HepG2 (cell line): ENCODE data around the gene CPNE5. TPM values are rescaled to one million over a fixed set of nuclear protein-coding genes. Genes with fewer than 3 reads are reported as not detected.

Experiments
- ELF4 ChIP-seq: sonication (generic); formaldehyde crosslinking; IDR thresholded peaks from 2 replicates; pipeline ENCODE4 v1.5.0; 2020; ENCODE audit warnings: missing genetic modification reagents, mild to moderate bottlenecking, moderate library complexity, borderline replicate concordance
- KLF13 ChIP-seq: sonication (generic); formaldehyde crosslinking; IDR thresholded peaks from 2 replicates; pipeline ENCODE4 v1.4.0; 2020; ENCODE audit warnings: mild to moderate bottlenecking, missing genetic modification reagents
- NFIC ChIP-seq: IDR thresholded peaks from 2 replicates; pipeline ENCODE4 v1.6.1; 2012; ENCODE audit warnings: mild to moderate bottlenecking, low read length, inconsistent platforms
- POLR2AphosphoS5 ChIP-seq: IDR thresholded peaks from 2 replicates; pipeline ENCODE4 v1.6.1; 2012; ENCODE audit warnings: low read depth, low read length
- POLR2G ChIP-seq: fragments of 200-400 bp; formaldehyde crosslinking; IDR thresholded peaks from 2 replicates; pipeline ENCODE4 v1.6.1; 2018; ENCODE audit warnings: mild to moderate bottlenecking, low read depth, low read length, moderate library complexity
- PPARG ChIP-seq: conservative IDR thresholded peaks from 2 replicates; pipeline ENCODE4 v1.6.1; 2016; ENCODE audit warnings: missing biosample characterization, missing genetic modification reagents
- SIX4 ChIP-seq: sonication (generic); formaldehyde crosslinking; IDR thresholded peaks from 2 replicates; pipeline ENCODE4 v1.4.0; 2020; ENCODE audit warnings: missing genetic modification reagents
- SP5 ChIP-seq: IDR thresholded peaks from 2 replicates; pipeline ENCODE4 v1.6.1; 2016; ENCODE audit warnings: low read depth, borderline replicate concordance
- TAF1 ChIP-seq: sonication (generic); formaldehyde crosslinking; IDR thresholded peaks from 2 replicates; pipeline ENCODE4 v1.4.0; 2020; ENCODE audit warnings: missing genetic modification reagents
- ZNF232 ChIP-seq: sonication (generic); formaldehyde crosslinking; IDR thresholded peaks from 2 replicates; pipeline ENCODE4 v1.4.0; 2020; ENCODE audit warnings: missing genetic modification reagents, borderline replicate concordance
- polyA plus RNA-seq, 8 experiments: library from polyadenylated mRNA; depleted of rRNA in 3 of 8; stranded (reverse) in 7 of 8; unstranded in 1 of 8; fragments of >200 nt; fragmentation: Illumina TruSeq in 4 of 8; extraction: Trizol in 4 of 8; gene quantifications; 2 replicates each; pipeline versions ENCODE4 v1.2.1 to v1.2.3, GENCODE V29; 2011 to 2016; ENCODE audit warnings: low read depth in 4 of 8, missing spikeins in 1 of 8, mixed read lengths in 1 of 8; ENCODE audit not compliant: insufficient read depth in 1 of 8
- total RNA-seq, 5 experiments: library from RNA; depleted of rRNA; stranded (reverse); fragments of >200 nt; fragmentation: Illumina TruSeq; extraction: Trizol; gene quantifications; 2 replicates each; pipeline ENCODE4 v1.2.3, GENCODE V29; 2016; ENCODE audit warnings: low read depth in 1 of 5
- TF ChIP-seq, protein P1 (sequence below): sonication (generic); formaldehyde crosslinking; IDR thresholded peaks from 2 replicates; pipeline ENCODE4 v1.5.1; 2020; ENCODE audit warnings: missing genetic modification reagents, mild to moderate bottlenecking, borderline replicate concordance
- TF ChIP-seq, protein P2 (sequence below): sonication (generic); formaldehyde crosslinking; IDR thresholded peaks from 2 replicates; pipeline ENCODE4 v1.5.1; 2020; ENCODE audit warnings: mild to moderate bottlenecking, missing genetic modification reagents, borderline replicate concordance
- TF ChIP-seq, protein P3 (sequence below): sonication (generic); formaldehyde crosslinking; IDR thresholded peaks from 2 replicates; pipeline ENCODE4 v1.4.0; 2020; ENCODE audit warnings: missing genetic modification reagents
- TF ChIP-seq, protein P4 (sequence below): IDR thresholded peaks from 2 replicates; pipeline ENCODE4 v1.6.1; 2016; ENCODE audit warnings: low read depth, borderline replicate concordance
- TF ChIP-seq, protein P5 (sequence below): sonication (generic); formaldehyde crosslinking; IDR thresholded peaks from 2 replicates; pipeline ENCODE4 v1.4.0; 2020; ENCODE audit warnings: missing genetic modification reagents
- TF ChIP-seq, protein P6 (sequence below): sonication (generic); formaldehyde crosslinking; IDR thresholded peaks from 2 replicates; pipeline ENCODE4 v1.8.0; 2022; ENCODE audit warnings: mild to moderate bottlenecking, missing genetic modification reagents, borderline replicate concordance

CPNE5 gene
- total and polyA plus RNA-seq, 2 of the 13 experiments (the other 11 are each of a cell fraction or from before 2014, with no cell fraction given), result 0.16 TPM; not detected in 1

DNA sequence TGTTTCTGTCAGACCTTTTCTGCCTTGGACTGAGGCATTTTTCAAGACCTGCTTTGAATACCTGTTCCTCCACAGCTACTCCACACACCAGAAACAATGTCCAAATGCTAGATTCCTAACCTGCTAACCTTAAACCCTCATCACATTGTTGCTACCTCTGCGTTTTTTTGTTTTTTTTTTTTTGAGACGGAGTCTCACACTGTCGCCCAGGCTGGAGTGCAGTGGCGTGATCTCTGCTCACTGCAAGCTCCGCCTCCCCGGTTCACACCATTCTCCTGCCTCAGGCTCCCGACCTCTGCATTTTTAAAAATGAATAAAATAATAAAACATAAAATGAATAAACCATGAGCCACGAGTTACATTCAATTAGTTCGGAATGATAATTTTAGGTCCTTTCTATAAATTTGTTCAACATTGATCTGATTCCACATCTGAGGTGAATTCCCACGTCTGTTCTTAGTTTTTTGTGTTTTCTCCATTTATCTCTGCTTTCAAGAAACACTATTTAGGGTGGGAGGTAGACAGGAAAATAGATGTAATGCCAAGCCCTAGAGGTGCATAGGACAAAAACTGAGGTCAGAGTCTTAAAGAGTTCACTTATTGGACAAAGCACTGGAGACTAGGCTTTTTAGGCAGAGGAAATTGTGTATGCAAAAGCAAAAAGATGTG is 47.8 kb upstream of the CPNE5 start (continued):
- TF ChIP-seq, protein P1, sequence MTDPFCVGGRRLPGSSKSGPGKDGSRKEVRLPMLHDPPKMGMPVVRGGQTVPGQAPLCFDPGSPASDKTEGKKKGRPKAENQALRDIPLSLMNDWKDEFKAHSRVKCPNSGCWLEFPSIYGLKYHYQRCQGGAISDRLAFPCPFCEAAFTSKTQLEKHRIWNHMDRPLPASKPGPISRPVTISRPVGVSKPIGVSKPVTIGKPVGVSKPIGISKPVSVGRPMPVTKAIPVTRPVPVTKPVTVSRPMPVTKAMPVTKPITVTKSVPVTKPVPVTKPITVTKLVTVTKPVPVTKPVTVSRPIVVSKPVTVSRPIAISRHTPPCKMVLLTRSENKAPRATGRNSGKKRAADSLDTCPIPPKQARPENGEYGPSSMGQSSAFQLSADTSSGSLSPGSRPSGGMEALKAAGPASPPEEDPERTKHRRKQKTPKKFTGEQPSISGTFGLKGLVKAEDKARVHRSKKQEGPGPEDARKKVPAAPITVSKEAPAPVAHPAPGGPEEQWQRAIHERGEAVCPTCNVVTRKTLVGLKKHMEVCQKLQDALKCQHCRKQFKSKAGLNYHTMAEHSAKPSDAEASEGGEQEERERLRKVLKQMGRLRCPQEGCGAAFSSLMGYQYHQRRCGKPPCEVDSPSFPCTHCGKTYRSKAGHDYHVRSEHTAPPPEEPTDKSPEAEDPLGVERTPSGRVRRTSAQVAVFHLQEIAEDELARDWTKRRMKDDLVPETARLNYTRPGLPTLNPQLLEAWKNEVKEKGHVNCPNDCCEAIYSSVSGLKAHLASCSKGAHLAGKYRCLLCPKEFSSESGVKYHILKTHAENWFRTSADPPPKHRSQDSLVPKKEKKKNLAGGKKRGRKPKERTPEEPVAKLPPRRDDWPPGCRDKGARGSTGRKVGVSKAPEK (CRISPR knock-in tag), result no peak
- TF ChIP-seq, protein P2, sequence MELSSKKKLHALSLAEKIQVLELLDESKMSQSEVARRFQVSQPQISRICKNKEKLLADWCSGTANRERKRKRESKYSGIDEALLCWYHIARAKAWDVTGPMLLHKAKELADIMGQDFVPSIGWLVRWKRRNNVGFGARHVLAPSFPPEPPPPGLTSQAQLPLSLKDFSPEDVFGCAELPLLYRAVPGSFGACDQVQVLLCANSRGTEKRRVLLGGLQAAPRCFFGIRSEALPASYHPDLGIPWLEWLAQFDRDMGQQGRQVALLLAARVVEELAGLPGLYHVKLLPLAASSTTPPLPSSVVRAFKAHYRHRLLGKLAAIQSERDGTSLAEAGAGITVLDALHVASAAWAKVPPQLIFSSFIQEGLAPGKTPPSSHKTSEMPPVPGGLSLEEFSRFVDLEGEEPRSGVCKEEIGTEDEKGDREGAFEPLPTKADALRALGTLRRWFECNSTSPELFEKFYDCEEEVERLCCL, result no peak
- TF ChIP-seq NFIC (no peak), POLR2G (0 out of 2 replicates have a peak, but pooled peaks have one; percentile 31), SP5 (CRISPR knock-in tag) (0 out of 2 replicates have a peak, but pooled peaks have one; percentile 16), POLR2AphosphoS5 (peak; percentile 28; the same call in 1 of the 2 replicates), KLF13 (CRISPR knock-in tag) (no peak), SIX4 (CRISPR knock-in tag) (no peak), TAF1 (peak; percentile 22; the same call in 1 of the 2 replicates), PPARG (no peak), ZNF232 (CRISPR knock-in tag) (no peak), ELF4 (CRISPR knock-in tag) (no peak)
- TF ChIP-seq, protein P3, sequence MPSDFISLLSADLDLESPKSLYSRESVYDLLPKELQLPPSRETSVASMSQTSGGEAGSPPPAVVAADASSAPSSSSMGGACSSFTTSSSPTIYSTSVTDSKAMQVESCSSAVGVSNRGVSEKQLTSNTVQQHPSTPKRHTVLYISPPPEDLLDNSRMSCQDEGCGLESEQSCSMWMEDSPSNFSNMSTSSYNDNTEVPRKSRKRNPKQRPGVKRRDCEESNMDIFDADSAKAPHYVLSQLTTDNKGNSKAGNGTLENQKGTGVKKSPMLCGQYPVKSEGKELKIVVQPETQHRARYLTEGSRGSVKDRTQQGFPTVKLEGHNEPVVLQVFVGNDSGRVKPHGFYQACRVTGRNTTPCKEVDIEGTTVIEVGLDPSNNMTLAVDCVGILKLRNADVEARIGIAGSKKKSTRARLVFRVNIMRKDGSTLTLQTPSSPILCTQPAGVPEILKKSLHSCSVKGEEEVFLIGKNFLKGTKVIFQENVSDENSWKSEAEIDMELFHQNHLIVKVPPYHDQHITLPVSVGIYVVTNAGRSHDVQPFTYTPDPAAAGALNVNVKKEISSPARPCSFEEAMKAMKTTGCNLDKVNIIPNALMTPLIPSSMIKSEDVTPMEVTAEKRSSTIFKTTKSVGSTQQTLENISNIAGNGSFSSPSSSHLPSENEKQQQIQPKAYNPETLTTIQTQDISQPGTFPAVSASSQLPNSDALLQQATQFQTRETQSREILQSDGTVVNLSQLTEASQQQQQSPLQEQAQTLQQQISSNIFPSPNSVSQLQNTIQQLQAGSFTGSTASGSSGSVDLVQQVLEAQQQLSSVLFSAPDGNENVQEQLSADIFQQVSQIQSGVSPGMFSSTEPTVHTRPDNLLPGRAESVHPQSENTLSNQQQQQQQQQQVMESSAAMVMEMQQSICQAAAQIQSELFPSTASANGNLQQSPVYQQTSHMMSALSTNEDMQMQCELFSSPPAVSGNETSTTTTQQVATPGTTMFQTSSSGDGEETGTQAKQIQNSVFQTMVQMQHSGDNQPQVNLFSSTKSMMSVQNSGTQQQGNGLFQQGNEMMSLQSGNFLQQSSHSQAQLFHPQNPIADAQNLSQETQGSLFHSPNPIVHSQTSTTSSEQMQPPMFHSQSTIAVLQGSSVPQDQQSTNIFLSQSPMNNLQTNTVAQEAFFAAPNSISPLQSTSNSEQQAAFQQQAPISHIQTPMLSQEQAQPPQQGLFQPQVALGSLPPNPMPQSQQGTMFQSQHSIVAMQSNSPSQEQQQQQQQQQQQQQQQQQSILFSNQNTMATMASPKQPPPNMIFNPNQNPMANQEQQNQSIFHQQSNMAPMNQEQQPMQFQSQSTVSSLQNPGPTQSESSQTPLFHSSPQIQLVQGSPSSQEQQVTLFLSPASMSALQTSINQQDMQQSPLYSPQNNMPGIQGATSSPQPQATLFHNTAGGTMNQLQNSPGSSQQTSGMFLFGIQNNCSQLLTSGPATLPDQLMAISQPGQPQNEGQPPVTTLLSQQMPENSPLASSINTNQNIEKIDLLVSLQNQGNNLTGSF, result no peak
- TF ChIP-seq, protein P4, sequence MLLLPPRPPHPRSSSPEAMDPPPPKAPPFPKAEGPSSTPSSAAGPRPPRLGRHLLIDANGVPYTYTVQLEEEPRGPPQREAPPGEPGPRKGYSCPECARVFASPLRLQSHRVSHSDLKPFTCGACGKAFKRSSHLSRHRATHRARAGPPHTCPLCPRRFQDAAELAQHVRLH, result no peak
- TF ChIP-seq, protein P5, sequence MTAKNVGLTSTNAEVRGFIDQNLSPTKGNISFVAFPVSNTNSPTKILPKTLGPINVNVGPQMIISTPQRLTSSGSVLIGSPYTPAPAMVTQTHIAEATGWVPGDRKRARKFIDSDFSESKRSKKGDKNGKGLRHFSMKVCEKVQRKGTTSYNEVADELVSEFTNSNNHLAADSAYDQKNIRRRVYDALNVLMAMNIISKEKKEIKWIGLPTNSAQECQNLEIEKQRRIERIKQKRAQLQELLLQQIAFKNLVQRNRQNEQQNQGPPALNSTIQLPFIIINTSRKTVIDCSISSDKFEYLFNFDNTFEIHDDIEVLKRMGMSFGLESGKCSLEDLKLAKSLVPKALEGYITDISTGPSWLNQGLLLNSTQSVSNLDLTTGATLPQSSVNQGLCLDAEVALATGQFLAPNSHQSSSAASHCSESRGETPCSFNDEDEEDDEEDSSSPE (CRISPR knock-in tag), result 0 out of 2 replicates have a peak, but pooled peaks have one; percentile 12
- TF ChIP-seq, protein P6, sequence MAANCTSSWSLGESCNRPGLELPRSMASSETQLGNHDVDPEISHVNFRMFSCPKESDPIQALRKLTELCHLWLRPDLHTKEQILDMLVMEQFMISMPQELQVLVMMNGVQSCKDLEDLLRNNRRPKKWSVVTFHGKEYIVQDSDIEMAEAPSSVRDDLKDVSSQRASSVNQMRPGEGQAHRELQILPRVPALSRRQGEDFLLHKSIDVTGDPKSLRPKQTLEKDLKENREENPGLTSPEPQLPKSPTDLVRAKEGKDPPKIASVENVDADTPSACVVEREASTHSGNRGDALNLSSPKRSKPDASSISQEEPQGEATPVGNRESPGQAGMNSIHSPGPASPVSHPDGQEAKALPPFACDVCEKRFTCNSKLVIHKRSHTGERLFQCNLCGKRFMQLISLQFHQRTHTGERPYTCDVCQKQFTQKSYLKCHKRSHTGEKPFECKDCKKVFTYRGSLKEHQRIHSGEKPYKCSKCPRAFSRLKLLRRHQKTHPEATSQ (CRISPR knock-in tag), result 0 out of 2 replicates have a peak, but pooled peaks have one; percentile 56
